Upper lobe of right lung (tissue), 1 donor: ENCODE data around the gene SLC29A3. TPM values are rescaled to one million over a fixed set of nuclear protein-coding genes. Genes with fewer than 3 reads are reported as not detected.
"Not testable (repeated sequence)": the region's sequence is repeated elsewhere in the genome, so short reads cannot be mapped to it uniquely, and the experiment has no call there.

Experiments
- ATAC-seq: fragments of 200-7000 bp; cut with Tn5 transposase; one replicate; pipeline ENCODE4 v1.9.1; 2020; ENCODE audit warnings: mild to moderate bottlenecking, moderate library complexity
- DNase-seq: peaks from one replicate; pipeline ENCODE4 v3.0.0-alpha.2; 2020
- H3K27ac ChIP-seq: fragments of 200-600 bp; one replicate; pipeline ENCODE4 v1.8.0; 2022
- H3K27me3 ChIP-seq: fragments of 200-600 bp; one replicate; pipeline ENCODE4 v1.8.0; 2022; ENCODE audit warnings: mild to moderate bottlenecking
- H3K36me3 ChIP-seq: fragments of 200-600 bp; one replicate; pipeline ENCODE4 v1.8.0; 2022
- H3K4me1 ChIP-seq: fragments of 200-600 bp; one replicate; pipeline ENCODE4 v1.8.0; 2022
- H3K4me3 ChIP-seq: fragments of 200-600 bp; one replicate; pipeline ENCODE4 v1.8.0; 2022; ENCODE audit warnings: mild to moderate bottlenecking
- H3K9me3 ChIP-seq: fragments of 200-600 bp; one replicate; pipeline ENCODE4 v1.8.0; 2022
- intact Hi-C: fragments of 100-400 bp; cut with DNase I; formaldehyde crosslinking; loops from one replicate; pipeline ENCODE4 v1.11.0; 2022
- total RNA-seq: library from RNA; stranded (reverse); fragmentation: NEBNext Ultra II Directional; extraction: Animal tissue kit (Norgen Biotek cat#: 25700); gene quantifications from one replicate; pipeline ENCODE4 v1.2.1, GENCODE V29; 2021
- TF ChIP-seq, protein P1 (sequence below): fragments of 200-600 bp; IDR thresholded peaks from one replicate; pipeline ENCODE4 v1.8.0; 2022; ENCODE audit warnings: antibody characterized with exemption
- donor health status: DM: no; HTN: yes; CAD: no; lungs with severe emphysema.

The SLC29A3 gene
- total RNA-seq, 1 donor from 2014 or later, result 14.8 TPM

DNA sequence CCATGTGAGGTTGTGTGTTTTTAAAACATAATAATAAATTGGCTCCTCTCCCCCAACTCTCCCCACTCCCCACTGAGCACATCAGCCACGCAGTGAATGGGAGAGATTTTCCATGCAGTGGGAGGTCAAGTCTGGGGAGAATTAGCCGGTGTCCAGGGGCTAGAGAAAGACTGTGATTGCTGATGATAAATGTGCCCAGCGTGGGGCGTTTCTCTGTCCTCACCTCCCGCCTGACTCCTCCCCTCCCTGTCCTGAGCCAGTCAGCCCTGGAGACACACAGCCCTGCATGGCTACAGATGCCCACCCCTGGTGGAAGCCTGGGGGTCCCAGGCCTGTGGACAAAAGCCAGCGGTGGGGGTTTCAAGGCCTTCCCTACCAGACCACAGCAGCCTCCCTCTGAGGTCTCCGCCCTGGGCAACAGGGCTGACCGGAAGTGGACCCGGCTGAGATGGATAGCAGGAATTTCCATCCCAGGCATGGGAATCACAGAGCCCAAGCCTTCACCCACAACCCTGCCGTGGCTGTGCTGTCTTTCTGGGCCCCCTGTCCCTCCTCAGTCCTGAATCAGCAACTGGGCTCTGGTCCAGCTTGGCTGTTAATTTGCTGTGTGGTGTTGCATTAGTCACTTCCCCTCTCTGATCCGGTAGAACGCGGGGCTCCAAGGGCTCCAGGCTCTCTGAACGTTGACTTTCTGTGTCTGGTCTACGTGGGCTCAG is 46.8 kb upstream of the SLC29A3 start:
- intact Hi-C loops, result no loop called here
- no peak overlapping the region for H3K27ac ChIP-seq
- no peaks in the 10 kb centered on the region for H3K9me3 ChIP-seq

DNA sequence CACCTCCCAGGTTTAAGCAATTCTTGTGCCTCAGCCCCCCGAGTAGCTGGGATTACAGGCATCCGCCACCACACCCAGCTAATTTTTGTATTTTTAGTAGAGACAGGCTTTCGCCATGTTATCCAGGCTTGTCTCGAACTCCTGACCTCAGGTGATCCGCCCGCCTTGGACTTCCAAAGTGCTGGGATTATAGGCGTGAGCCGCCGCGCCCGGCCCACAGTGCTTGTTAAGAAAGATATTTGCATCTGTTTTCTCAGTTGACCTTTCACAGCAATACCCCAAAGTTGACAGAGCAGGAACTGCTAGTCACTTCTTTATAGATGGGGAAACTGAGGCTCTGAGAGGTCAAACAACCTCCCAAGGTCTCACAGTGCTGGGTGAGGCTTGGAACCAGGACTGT is 46.1 kb upstream of the SLC29A3 start:
- H3K27ac ChIP-seq, H3K4me3 ChIP-seq, DNase-seq, ATAC-seq, intact Hi-C loops, H3K9me3 ChIP-seq, H3K4me1 ChIP-seq, H3K27me3 ChIP-seq, H3K36me3 ChIP-seq: not testable (repeated sequence)

More for the DNA sequence above, 46.8 kb upstream of the SLC29A3 start:
- Histone ChIP-seq H3K4me1 (peaks cover 5% of the 10 kb centered on the region), H3K27me3 (no peaks in the 10 kb centered on the region), H3K36me3 (no peaks in the 10 kb centered on the region), H3K4me3 (no peak overlapping the region)
- DNase-seq, result no peak
- TF ChIP-seq, protein P1, sequence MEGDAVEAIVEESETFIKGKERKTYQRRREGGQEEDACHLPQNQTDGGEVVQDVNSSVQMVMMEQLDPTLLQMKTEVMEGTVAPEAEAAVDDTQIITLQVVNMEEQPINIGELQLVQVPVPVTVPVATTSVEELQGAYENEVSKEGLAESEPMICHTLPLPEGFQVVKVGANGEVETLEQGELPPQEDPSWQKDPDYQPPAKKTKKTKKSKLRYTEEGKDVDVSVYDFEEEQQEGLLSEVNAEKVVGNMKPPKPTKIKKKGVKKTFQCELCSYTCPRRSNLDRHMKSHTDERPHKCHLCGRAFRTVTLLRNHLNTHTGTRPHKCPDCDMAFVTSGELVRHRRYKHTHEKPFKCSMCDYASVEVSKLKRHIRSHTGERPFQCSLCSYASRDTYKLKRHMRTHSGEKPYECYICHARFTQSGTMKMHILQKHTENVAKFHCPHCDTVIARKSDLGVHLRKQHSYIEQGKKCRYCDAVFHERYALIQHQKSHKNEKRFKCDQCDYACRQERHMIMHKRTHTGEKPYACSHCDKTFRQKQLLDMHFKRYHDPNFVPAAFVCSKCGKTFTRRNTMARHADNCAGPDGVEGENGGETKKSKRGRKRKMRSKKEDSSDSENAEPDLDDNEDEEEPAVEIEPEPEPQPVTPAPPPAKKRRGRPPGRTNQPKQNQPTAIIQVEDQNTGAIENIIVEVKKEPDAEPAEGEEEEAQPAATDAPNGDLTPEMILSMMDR, result no peak
- ATAC-seq, result peak; percentile 19

DNA sequence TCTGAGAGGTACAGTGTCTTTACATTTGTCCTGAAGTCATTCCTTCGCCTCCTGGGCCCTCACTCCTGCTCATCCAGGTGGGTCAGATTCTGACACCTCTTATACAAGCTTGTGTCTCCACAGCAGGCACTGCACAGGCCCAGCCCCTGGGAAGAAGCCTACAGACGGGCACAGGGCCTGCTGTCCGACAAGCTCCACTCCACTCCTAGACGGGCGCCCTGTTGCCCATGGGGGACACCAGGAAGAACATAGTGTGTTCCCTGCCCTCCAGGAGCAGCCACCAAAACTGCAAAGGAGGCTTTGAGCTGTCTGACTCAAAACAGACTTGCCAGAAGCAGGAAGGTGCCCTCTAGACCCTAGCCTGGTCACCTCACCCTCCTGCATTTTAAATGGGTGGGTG is 45.6 kb upstream of the SLC29A3 start:
- no peaks in the 10 kb centered on the region for H3K27me3 ChIP-seq
- intact Hi-C loops, result no loop called here

DNA sequence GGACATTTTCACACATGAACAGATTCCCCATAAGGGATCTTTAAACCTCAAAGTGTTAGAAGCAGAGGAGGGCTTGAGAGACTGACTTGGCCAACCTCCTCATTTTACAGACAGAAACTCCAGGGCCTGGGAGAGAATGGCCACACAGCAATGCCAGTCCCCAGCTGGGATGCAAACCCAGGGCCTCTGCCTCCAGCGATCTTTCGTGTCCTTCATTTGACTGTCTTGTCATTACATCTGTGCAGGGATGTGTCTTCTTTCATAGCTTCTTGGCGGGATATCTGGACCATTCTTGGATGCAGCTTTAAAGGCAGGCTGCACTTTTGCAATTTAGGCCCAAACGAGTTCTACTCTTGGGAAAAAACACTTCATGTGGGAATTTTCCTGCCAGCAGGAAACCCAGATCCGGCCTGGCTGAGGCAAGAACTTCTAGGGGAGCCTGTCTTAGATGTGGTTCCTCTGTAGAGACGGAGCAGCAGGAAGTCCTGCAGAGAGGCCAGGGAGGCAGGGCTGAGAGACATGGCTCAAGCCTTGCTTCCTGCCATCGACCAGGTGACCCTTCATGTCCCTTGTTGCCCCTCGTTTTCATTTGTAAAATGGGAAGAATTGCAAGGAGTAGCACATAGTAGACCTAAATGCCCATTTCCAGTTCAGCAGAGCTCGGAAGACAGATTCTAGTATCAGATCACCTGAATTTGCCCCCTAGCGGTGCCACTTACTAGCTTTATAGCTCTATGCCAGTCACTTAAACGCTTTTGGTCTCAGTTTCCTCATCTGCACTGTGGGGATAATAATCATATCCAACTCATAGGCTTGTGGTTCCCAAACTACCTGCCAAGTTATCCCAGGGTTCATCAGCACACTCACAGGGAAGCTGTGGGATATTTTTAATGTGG is 43.9 kb upstream of the SLC29A3 start:
- Histone ChIP-seq H3K36me3 (no peaks in the 10 kb centered on the region), H3K27me3 (no peaks in the 10 kb centered on the region), H3K27ac (no peak overlapping the region), H3K4me1 (peaks cover 5% of the 10 kb centered on the region), H3K9me3 (no peaks in the 10 kb centered on the region), H3K4me3 (no peak overlapping the region)
- TF ChIP-seq, protein P1, result no peak
- DNase-seq (no peak), ATAC-seq (peak; percentile 18)
- intact Hi-C loops, result no loop called here

More for the DNA sequence above, 45.6 kb upstream of the SLC29A3 start:
- Histone ChIP-seq H3K9me3 (no peaks in the 10 kb centered on the region), H3K27ac (no peak overlapping the region), H3K36me3 (no peaks in the 10 kb centered on the region), H3K4me1 (peaks cover 5% of the 10 kb centered on the region), H3K4me3 (no peak overlapping the region)
- ATAC-seq, result no peak
- TF ChIP-seq, protein P1, result no peak
- no peak for DNase-seq

DNA sequence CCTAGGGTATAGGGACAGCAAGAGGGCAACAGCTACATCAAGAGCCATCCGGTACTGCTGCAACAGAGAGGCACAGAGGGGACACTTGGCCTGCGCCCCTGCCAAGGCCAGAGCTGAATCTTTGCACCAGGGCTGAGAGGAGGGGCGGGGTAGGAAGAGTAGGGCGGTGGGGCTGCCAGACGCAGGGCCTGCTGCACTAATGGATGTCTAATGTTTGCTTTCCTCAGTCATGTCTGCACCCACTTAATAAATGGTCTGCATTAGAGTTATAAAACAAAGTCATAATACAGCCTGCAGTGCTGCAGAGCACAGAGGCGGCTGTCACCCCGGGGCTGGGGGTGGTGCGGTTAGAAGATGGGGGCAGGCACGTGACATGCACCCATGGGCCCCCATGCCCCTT is 42.2 kb upstream of the SLC29A3 start:
- ATAC-seq, result no peak
- TF ChIP-seq, protein P1, result no peak
- no peaks in the 10 kb centered on the region for H3K27me3 ChIP-seq
- no peaks in the 10 kb centered on the region for H3K9me3 ChIP-seq
- DNase-seq, result no peak
- no peaks in the 10 kb centered on the region for H3K36me3 ChIP-seq
- no peak overlapping the region for H3K4me3 ChIP-seq
- intact Hi-C loops, result no loop called here
- peaks cover 5% of the 10 kb centered on the region for H3K4me1 ChIP-seq
- H3K27ac ChIP-seq, result no peak overlapping the region
